ENCODE measurements around the gene UPF2. TPM values are rescaled to one million over a fixed set of nuclear protein-coding genes. Genes with fewer than 3 reads are reported as not detected.
A peak's percentile ranks its signal among the peaks of the same experiment; 100 is the strongest.

The UPF2 gene
- polyA plus RNA-seq, 1 donor (not counting 4 experiments of a cell fraction or from before 2014, with no cell fraction given) = 20.3 TPM

- peak overlapping the region; percentile 70 for H2AFZ ChIP-seq (ENCODE audit: control insufficient read depth, low read length)
- dilution Hi-C loops (cut with MboI; ENCODE audit: extremely low pct_ligation_motif_present, low sequenced_read_pairs) = no loop called here
- FAIRE-seq = peak; percentile 26
- no peak for DNase-seq (ENCODE audit: low read depth, low spot score)
- TF ChIP-seq, protein P1, sequence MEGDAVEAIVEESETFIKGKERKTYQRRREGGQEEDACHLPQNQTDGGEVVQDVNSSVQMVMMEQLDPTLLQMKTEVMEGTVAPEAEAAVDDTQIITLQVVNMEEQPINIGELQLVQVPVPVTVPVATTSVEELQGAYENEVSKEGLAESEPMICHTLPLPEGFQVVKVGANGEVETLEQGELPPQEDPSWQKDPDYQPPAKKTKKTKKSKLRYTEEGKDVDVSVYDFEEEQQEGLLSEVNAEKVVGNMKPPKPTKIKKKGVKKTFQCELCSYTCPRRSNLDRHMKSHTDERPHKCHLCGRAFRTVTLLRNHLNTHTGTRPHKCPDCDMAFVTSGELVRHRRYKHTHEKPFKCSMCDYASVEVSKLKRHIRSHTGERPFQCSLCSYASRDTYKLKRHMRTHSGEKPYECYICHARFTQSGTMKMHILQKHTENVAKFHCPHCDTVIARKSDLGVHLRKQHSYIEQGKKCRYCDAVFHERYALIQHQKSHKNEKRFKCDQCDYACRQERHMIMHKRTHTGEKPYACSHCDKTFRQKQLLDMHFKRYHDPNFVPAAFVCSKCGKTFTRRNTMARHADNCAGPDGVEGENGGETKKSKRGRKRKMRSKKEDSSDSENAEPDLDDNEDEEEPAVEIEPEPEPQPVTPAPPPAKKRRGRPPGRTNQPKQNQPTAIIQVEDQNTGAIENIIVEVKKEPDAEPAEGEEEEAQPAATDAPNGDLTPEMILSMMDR (optimal IDR thresholded peaks at IDR 0.05 in 1 of 3, IDR thresholded peaks at IDR 0.05 in 1 of 3, conservative IDR thresholded peaks at IDR 0.05 in 1 of 3; ENCODE audit: extremely low read depth in 1 of 3, insufficient read depth in 2 of 3, low read length in 3 of 3) = peak in 2 of 3 experiments; percentile 20 to 52
- TF ChIP-seq EZH2 (IDR thresholded peaks at IDR 0.05; ENCODE audit: low read length) = no peak
- H4K20me1 ChIP-seq (ENCODE audit: control insufficient read depth, extremely low read depth, insufficient read depth, low read length) = no peaks in the 10 kb centered on the region
- no peaks in the 10 kb centered on the region for H3K79me2 ChIP-seq (ENCODE audit: control insufficient read depth, insufficient read depth, low read length)
- H3K9me3 ChIP-seq (ENCODE audit: control insufficient read depth, low read depth, low read length) = no peaks in the 10 kb centered on the region
- H3K27me3 ChIP-seq (ENCODE audit: control insufficient read depth, extremely low read depth, insufficient read depth, low read length) = no peaks in the 10 kb centered on the region
- H3K4me1 ChIP-seq (ENCODE audit: control insufficient read depth, extremely low read depth, insufficient read depth, low read length) = peaks cover 65% of the 10 kb centered on the region
- peak overlapping the region; percentile 65 for H3K9ac ChIP-seq (ENCODE audit: control insufficient read depth, extremely low read depth, insufficient read depth, low read length)
- H3K9me1 ChIP-seq (ENCODE audit: control insufficient read depth, extremely low read depth, insufficient read depth, low read length) = no peaks in the 10 kb centered on the region
- H3K4me3 ChIP-seq (ENCODE audit: control insufficient read depth in 2 of 3, extremely low read depth in 1 of 3, insufficient read depth in 2 of 3, low read depth in 1 of 3, low read length in 3 of 3) = no peak overlapping the region
- H3K4me2 ChIP-seq (ENCODE audit: control insufficient read depth, extremely low read depth, insufficient read depth, low read depth, low read length) = peak overlapping the region; percentile 19
- H3K27ac ChIP-seq (ENCODE audit: control insufficient read depth, insufficient read depth, low read length) = peak overlapping the region; percentile 89
- no peaks in the 10 kb centered on the region for H3K36me3 ChIP-seq (ENCODE audit: control insufficient read depth in 2 of 2, extremely low read depth in 1 of 2, insufficient read depth in 2 of 2, low read length in 2 of 2)
Measured at GRCh38 chr10:11880151-11881029, 162.2 kb downstream of the UPF2 start.

- H3K4me3 ChIP-seq (ENCODE audit: control insufficient read depth in 2 of 3, extremely low read depth in 1 of 3, insufficient read depth in 2 of 3, low read depth in 1 of 3, low read length in 3 of 3) = no peak overlapping the region
- TF ChIP-seq, protein P1 (optimal IDR thresholded peaks at IDR 0.05 in 1 of 3, IDR thresholded peaks at IDR 0.05 in 1 of 3, conservative IDR thresholded peaks at IDR 0.05 in 1 of 3; ENCODE audit: extremely low read depth in 1 of 3, insufficient read depth in 2 of 3, low read length in 3 of 3) = no peak
- no peak for TF ChIP-seq EZH2 (IDR thresholded peaks at IDR 0.05; ENCODE audit: low read length)
- no peaks in the 10 kb centered on the region for H4K20me1 ChIP-seq (ENCODE audit: control insufficient read depth, extremely low read depth, insufficient read depth, low read length)
- H3K27ac ChIP-seq (ENCODE audit: control insufficient read depth, insufficient read depth, low read length) = peak overlapping the region; percentile 89
- DNase-seq (ENCODE audit: low read depth, low spot score) (no peak), FAIRE-seq (no peak)
- peak overlapping the region; percentile 65 for H3K9ac ChIP-seq (ENCODE audit: control insufficient read depth, extremely low read depth, insufficient read depth, low read length)
- H3K9me3 ChIP-seq (ENCODE audit: control insufficient read depth, low read depth, low read length) = no peaks in the 10 kb centered on the region
- H3K4me1 ChIP-seq (ENCODE audit: control insufficient read depth, extremely low read depth, insufficient read depth, low read length) = peaks cover 67% of the 10 kb centered on the region
- no peaks in the 10 kb centered on the region for H3K79me2 ChIP-seq (ENCODE audit: control insufficient read depth, insufficient read depth, low read length)
- H3K36me3 ChIP-seq (ENCODE audit: control insufficient read depth in 2 of 2, extremely low read depth in 1 of 2, insufficient read depth in 2 of 2, low read length in 2 of 2) = no peaks in the 10 kb centered on the region
- dilution Hi-C loops (cut with MboI; ENCODE audit: extremely low pct_ligation_motif_present, low sequenced_read_pairs) = no loop called here
- H3K9me1 ChIP-seq (ENCODE audit: control insufficient read depth, extremely low read depth, insufficient read depth, low read length) = no peaks in the 10 kb centered on the region
- H3K4me2 ChIP-seq (ENCODE audit: control insufficient read depth, extremely low read depth, insufficient read depth, low read depth, low read length) = no peak overlapping the region
- no peaks in the 10 kb centered on the region for H3K27me3 ChIP-seq (ENCODE audit: control insufficient read depth, extremely low read depth, insufficient read depth, low read length)
- H2AFZ ChIP-seq (ENCODE audit: control insufficient read depth, low read length) = peak overlapping the region; percentile 70
Measured at GRCh38 chr10:11879387-11880094, 163.1 kb downstream of the UPF2 start.
